Tibial nerve (tissue), 4 donors: ENCODE data around the gene LRP3.

Experiments used
- EP300 ChIP-seq, 2 donors: sonication (generic); formaldehyde crosslinking; IDR thresholded peaks; one replicate each; pipeline ENCODE4 v1.6.1; 2017; ENCODE audit warnings: antibody characterized with exemption in 2 of 2, mild to moderate bottlenecking in 1 of 2
- POLR2A ChIP-seq, 2 donors: fragments of 450-650 bp; IDR thresholded peaks; one replicate each; pipeline ENCODE4 v1.6.1; 2017; ENCODE audit warnings: antibody characterized with exemption in 2 of 2, mild to moderate bottlenecking in 2 of 2, moderate library complexity in 2 of 2
- TF ChIP-seq, protein P1 (sequence below), 5 experiments: fragments of 200-600 bp in 3 of 5; fragments of 450-650 bp in 2 of 5; sonication (generic) in 3 of 5; IDR thresholded peaks; one replicate each; pipeline ENCODE4 v1.5.1; 2016 to 2019; ENCODE audit warnings: antibody characterized with exemption in 5 of 5, mild to moderate bottlenecking in 3 of 5, moderate library complexity in 2 of 5

DNA sequence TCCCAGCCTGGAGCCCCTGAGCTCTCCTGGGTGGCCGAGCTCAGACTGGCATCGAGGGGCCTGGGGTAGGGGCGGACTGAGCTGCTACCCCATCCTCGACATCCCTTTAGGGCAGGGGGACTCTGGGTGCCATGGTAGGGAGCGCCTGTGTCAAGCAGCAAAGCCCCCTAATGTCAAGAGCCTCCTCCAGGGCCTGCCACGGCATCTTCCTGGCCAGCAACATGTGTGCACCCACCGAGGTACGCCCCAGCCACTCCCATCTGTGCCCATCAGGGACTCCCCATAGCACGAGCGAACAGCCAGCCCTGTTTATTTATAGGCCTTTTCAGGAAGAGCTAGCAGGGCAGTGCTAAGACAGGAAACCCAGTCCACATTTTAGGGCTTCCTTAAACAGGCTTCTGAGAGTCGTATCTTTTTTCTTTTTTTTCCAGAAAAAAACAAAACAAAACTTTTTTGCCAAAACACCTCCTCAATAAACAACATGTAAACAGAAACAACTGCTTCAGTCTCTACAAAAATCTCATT, 14.3 kb downstream of the LRP3 start:
- TF ChIP-seq, protein P1, sequence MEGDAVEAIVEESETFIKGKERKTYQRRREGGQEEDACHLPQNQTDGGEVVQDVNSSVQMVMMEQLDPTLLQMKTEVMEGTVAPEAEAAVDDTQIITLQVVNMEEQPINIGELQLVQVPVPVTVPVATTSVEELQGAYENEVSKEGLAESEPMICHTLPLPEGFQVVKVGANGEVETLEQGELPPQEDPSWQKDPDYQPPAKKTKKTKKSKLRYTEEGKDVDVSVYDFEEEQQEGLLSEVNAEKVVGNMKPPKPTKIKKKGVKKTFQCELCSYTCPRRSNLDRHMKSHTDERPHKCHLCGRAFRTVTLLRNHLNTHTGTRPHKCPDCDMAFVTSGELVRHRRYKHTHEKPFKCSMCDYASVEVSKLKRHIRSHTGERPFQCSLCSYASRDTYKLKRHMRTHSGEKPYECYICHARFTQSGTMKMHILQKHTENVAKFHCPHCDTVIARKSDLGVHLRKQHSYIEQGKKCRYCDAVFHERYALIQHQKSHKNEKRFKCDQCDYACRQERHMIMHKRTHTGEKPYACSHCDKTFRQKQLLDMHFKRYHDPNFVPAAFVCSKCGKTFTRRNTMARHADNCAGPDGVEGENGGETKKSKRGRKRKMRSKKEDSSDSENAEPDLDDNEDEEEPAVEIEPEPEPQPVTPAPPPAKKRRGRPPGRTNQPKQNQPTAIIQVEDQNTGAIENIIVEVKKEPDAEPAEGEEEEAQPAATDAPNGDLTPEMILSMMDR (IDR thresholded peaks at IDR 0.05) = no peak
- no peak for TF ChIP-seq POLR2A (IDR thresholded peaks at IDR 0.05)
- no peak for TF ChIP-seq EP300 (IDR thresholded peaks at IDR 0.05)
